HG02884 (cell line): Measurements from ENCODE around the gene TM4SF4.

ENCODE experiments used
- ATAC-seq: cut with Tn5 transposase; IDR thresholded peaks from one replicate; pipeline ENCODE4 v1.9.1; 2021; ENCODE audit warnings: mild to moderate bottlenecking, moderate library complexity; ENCODE audit not compliant: unreplicated experiment

The TM4SF4 gene

GRCh38 chr3:149454746-149455145 is 19.8 kb upstream of the TM4SF4 start:
- ATAC-seq: no peak

- no peak for ATAC-seq
These were observed 19.1 kb upstream of the TM4SF4 start for GRCh38 chr3:149455366-149455765.

DNA sequence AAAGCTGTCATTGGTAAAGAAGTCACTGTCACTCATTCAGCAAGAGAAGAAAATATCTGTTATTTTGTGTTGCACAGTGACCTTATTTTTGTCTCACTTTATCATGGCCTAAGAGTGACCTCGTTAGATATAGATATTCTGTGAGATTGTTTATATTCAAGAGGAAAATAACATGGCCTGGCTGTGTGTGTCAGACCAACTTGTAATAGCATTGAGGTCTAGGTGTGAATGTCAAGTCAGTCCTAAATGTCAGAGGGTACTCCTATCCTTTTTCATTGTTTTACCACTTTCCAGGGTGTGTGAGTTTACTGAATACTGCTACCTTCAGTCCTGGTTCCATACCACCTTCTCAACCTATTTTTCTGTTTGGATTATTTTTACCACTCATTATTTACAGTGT is 18.5 kb upstream of the TM4SF4 start:
- no peak for ATAC-seq

DNA sequence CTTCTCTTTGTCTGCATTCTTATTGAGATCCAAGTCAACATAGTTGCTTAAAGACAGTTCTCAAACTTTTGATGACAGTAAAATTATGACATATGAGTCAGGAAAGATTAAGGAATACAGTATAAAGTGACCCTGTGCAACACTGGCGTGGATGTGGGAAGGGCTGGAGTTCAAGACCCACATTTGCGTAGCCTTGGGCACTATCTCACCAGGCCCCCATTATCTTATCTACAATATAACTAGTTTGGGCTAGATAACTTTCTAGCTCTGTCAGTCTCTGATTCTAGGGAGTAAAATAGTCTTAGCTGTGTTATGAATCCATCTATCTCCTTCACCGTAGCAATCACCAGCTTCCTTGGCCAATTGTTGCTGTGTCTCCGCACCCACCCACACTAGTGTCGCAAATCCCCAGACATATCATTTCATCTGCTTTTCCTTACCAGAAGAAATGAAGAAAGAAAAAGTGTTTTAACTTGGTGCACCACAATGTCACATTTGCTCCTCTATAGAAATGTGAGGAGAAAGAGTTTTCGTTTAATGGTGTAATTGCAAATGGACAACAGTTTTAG is 14.9 kb upstream of the TM4SF4 start:
- no peak for ATAC-seq

- no peak for ATAC-seq
These were observed 14.4 kb upstream of the TM4SF4 start for GRCh38 chr3:149460117-149460516.

- ATAC-seq: no peak
These were observed 12.4 kb upstream of the TM4SF4 start for GRCh38 chr3:149462051-149462450.

DNA sequence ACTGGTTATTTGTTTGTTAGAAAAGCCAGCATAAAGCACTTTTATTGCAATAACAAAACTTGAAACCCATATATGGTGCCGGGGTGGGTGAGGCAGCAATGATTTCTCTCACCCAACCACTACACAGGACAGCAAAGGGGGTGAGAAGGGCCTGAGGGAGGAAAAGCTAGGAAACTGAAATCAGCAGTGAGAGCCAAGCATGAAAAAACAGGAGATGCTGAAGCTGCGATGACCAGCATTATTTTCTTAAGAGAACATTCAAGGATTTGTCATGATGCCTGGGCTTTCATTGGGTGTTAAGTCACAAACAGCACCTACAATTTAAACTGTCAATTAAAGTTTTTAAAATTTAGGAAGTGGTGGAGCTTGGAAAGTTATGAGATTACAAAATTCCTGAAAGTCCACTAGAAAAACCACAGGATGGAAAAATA is 11.9 kb upstream of the TM4SF4 start:
- no peak for ATAC-seq

DNA sequence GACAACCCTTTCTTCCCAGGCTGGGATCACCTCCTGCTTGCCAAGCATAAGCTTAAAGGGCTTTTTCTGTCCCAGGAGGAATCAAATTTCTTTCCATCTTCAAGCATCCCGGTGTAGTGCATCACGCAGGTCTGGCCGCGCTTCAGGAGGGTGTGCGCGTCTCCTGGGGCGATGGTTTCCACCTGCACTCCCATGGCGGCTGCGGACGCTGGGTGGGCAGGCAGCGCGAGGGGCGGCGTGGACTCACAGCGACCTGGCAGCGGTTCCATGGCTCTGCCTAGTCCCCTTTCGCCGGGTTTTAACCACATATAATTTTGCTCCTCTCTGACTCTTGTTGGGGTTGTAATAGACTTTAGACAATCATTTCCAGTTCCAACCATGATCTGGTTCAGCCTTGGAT is 10.6 kb upstream of the TM4SF4 start:
- no peak for ATAC-seq

DNA sequence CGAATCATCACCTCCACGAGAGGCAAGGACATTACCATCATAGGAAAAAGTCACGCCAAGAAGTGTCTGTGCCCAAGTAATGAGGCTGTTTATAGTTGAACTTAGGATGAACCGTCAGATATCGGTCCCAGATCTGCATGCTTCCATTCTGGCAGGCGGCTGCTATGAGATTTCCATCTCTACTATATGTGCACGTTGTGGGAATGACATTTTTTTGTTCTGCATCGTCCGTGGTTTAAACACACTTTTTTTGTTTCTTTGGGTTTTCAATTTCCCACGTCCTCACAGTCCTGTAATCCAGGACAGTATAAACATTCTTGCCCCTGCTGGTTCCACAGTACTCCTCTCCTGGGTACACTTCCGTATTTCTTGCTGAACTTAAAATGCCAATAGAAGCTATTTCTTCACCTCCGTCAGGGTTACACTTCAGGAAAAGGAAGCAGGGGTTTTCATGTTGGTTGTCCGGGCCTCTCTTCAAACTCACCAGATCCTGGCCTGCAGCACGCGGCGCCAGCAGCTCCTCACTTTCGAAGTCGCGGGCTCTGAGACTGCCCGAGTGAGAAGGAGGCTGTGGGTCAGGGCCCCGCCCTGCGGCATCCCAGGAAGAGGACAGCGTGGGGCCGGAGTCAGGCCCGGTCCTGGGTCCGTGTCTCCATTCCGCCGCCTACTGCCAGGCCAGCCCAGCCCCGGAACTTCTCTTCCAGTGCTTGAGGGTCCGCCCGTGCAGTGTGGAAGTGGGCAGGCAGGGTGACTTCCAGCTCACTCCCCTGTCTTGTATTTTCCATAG is 9.8 kb upstream of the TM4SF4 start:
- ATAC-seq: no peak

- ATAC-seq: no peak
These were observed 9.1 kb upstream of the TM4SF4 start for GRCh38 chr3:149465351-149465883.

DNA sequence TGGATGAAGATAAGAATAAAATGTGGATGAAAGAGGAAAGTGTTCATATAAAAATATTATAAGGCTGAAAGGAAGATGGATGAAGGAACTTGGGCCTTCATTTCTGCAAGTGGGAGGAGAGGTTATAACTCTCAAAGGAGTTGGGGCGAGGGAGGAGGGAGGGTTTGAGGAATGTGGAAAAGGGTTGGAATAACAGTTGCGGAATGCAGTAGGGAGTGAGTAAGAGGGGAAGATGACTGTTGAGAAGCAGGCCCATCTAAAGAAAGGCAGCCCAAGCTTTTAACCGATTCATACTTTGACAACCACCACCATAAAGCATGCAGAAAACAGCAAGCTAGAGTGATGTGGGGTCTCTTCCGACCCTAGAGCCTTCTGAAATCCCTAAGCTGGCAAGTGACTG is 8.3 kb upstream of the TM4SF4 start:
- ATAC-seq: no peak

GRCh38 chr3:149468504-149469212 is 5.8 kb upstream of the TM4SF4 start:
- peak; percentile 92 for ATAC-seq

DNA sequence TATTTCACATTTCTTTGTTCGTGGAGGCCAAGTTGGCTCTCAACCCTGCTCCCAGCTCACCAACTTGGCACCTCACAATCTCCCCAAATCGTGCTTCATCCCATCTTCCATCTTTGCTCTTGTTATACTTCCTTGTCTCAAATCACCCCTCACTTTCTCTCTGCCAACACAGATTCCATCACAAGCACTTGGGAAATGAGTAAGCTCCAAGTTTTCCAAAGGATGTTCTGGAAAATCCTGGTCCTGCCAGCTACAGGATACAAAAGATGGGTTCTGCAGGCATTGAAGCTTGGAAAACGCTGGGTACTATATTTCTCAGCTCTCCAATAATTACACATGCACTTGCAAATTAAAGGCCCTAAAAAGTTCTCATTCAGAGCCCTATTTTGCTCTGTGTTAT is 4.1 kb upstream of the TM4SF4 start:
- no peak for ATAC-seq

DNA sequence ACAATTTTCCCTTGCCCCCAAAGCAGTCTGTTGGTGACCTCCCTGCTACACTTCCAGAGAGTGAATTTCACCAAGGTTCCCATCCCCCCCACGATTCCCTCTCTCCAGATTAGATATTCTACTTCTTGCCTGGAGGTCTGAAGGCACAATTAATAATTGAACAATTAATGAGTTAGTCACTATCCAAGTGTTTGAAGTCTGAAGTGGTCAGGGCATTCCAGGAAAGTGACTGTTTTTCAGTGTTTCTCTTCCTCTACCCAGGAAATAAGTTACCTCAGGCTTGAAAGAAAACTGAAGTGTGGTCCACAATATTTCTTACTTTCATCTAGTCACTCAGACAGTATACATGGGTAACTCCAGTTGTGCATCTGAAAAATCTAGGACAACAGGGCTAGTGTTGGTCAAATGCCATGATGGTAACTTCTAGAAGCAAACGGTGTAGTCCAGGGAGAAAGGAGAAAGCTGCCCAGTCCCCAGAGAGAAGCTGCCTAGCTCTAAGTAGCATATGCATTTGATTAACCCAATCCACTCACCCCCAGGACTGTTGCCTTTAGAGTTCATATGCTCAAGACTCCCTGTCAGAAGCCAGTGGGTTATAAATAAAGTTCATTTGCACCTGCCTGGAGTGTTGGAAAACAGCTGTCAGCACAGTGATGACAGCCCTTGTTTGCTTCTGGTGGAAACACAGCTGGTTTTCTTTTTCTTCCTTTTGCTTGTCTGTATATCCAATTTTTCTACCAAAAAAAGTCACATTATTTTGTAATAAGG is 2.3 kb upstream of the TM4SF4 start:
- no peak for ATAC-seq

DNA sequence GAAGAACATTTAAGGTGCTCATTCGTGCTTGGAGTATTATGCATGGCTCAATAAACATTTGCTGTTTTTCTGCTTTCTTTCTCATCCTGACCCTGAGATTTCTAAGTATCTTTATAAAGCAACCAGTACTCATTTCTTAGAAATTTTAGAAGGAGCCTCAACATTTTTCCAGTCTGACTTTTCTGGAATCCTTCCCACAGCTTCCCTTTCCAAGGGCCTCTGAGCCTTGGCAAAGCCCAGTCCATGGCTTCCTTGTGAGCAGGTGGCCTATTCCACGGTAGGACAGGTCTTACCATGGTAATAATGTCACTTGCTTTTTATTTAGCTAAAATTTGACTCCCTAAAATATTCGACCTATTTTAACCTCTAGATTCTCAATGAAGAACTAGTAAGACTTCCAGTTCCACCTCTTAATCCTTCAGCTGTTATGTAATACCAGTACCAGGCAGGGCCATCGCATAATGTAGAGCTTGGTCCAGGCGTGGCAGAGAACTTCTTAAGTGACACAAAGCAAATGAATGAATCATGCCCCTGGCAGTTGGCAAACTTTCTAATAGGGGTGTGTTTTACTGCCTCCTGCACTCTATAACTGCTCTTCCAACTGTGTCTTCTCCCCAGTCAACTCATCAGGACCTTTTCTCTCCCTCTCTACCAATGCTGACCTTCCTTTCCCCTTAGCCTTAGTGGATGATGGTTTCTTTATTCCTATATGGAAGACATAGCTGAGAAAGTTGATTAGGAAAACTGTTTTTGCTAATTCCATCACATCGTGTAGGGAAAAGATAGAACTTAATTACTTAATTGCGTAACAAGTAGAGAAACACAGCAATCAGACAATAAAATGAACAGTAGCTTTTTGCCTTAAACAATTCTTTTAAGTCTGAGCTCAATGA is 894 bp upstream of the TM4SF4 start:
- no peak for ATAC-seq

DNA sequence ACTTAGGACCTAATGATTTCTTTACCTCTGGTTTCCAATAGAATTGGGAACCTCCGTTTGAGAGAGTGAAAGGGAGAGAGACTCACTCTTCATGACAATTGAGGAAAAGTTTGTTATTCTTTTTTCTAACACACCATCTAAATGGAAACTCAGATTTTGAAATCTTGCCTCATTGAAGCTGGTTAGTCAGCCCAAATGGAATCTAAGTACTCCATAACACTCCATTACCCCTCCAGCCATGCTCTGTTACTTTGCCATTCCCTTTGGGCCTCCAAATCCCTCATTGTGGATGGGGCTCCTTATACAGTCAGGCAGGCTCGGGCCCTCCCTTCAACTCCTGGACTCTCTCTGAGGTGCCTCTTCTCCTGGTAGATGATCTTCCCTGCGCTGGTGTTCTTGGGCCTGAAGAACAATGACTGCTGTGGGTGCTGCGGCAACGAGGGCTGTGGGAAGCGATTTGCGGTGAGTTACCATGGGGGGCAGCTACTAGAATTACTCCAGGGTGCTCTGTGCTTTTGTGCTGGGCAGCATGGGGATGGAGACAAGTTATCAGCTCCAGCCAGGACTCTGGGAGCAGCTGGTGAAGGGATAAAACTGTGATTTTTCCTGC is 1.1 kb downstream of the TM4SF4 start:
- ATAC-seq: no peak

DNA sequence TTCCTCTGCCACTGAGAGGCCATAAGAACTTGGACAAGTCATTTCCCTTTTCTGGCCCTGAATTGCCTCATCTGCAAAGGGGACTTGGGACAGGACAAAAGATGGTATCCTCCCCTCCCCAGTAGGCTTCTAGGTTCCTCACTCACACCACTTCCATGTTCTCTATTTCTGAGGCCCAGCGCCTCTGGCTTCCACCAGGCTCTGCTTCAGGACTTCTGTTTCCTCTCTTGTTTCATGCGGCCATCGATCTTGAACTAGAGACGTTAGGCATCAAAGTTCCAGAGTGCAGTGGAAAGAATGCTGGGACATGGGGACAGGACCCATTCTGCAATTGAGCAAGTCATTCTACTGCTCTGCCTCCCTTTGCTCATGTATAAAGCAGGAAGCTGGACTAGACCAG is 1.7 kb downstream of the TM4SF4 start:
- ATAC-seq: no peak

GRCh38 chr3:149479621-149480325 is 5.3 kb downstream of the TM4SF4 start:
- no peak for ATAC-seq
